Gastroesophageal sphincter (tissue), 3 donors: ENCODE measurements around the gene ACSM2A.
"Not testable (repeated sequence)": the region's sequence is repeated elsewhere in the genome, so short reads cannot be mapped to it uniquely, and the experiment has no call there.

Experiments used
- POLR2A ChIP-seq, 2 donors: fragments of 450-650 bp; IDR thresholded peaks; one replicate each; pipeline ENCODE4 v1.6.1; 2017; ENCODE audit warnings: antibody characterized with exemption in 2 of 2, mild to moderate bottlenecking in 2 of 2, moderate library complexity in 1 of 2
- POLR2AphosphoS5 ChIP-seq: sonication (generic); formaldehyde crosslinking; IDR thresholded peaks from one replicate; pipeline ENCODE4 v1.6.1; 2017; ENCODE audit warnings: antibody characterized with exemption
- TF ChIP-seq, protein P1 (sequence below), 4 experiments: fragments of 200-600 bp in 2 of 4; fragments of 450-650 bp in 2 of 4; sonication (generic) in 1 of 4; IDR thresholded peaks; one replicate each; pipeline ENCODE4 v1.5.1; 2017 to 2019; ENCODE audit warnings: antibody characterized with exemption in 4 of 4, mild to moderate bottlenecking in 2 of 4, moderate library complexity in 2 of 4

- not testable (repeated sequence) for TF ChIP-seq POLR2AphosphoS5; POLR2A (IDR thresholded peaks at IDR 0.05)
- TF ChIP-seq, protein P1, sequence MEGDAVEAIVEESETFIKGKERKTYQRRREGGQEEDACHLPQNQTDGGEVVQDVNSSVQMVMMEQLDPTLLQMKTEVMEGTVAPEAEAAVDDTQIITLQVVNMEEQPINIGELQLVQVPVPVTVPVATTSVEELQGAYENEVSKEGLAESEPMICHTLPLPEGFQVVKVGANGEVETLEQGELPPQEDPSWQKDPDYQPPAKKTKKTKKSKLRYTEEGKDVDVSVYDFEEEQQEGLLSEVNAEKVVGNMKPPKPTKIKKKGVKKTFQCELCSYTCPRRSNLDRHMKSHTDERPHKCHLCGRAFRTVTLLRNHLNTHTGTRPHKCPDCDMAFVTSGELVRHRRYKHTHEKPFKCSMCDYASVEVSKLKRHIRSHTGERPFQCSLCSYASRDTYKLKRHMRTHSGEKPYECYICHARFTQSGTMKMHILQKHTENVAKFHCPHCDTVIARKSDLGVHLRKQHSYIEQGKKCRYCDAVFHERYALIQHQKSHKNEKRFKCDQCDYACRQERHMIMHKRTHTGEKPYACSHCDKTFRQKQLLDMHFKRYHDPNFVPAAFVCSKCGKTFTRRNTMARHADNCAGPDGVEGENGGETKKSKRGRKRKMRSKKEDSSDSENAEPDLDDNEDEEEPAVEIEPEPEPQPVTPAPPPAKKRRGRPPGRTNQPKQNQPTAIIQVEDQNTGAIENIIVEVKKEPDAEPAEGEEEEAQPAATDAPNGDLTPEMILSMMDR (IDR thresholded peaks at IDR 0.05): not testable (repeated sequence)
Measured at GRCh38 chr16:20460313-20460712, 9.0 kb downstream of the ACSM2A start.
